ENCODE results near the gene VEZF1.

- no peak for TF ChIP-seq GATA2 (IDR thresholded peaks at IDR 0.05; ENCODE audit: low read depth, low read length)
- TF ChIP-seq GATA3 (IDR thresholded peaks at IDR 0.05; ENCODE audit: low read depth, low read length) = no peak
These were observed 47.3 kb downstream of the VEZF1 start for GRCh38 chr17:57940653-57941329.
